HepG2 (cell line): Measurements from ENCODE around the gene UNC5B. TPM values are rescaled to one million over a fixed set of nuclear protein-coding genes. Genes with fewer than 3 reads are reported as not detected.

ENCODE experiments used
- ATAC-seq: fragments of 200-7000 bp; cut with Tn5 transposase; 3 replicates; pipeline ENCODE4 v1.9.1; 2020; ENCODE audit warnings: mild to moderate bottlenecking, moderate library complexity
- BruUV-seq: library from RNA; stranded (reverse); fragments of 400-500 nt; replicated peaks from 2 replicates; lab custom pipeline; 2021; lab: Mats Ljungman, UMichigan
- CTCF ChIA-PET: fragments of 300-600 bp; formaldehyde crosslinking; extraction: SDS; loops from one replicate; lab custom pipeline; 2021; ENCODE audit warnings: low total read pairs, inconsistent platforms, low intra/inter-chr PET ratio; lab: Yijun Ruan, JAX
- POLR2A ChIA-PET: fragments of 350-600 bp; sonication (Branson Sonifier 250); formaldehyde crosslinking; loops from one replicate; lab custom pipeline; 2020; ENCODE audit warnings: antibody characterized with exemption, inconsistent platforms; lab: Yijun Ruan, JAX
- DNase-seq: peaks from one replicate; pipeline ENCODE4 v3.0.0-alpha.2; 2015; ENCODE audit warnings: low spot score
- FAIRE-seq: peaks from 3 replicates; lab custom pipeline; 2011; peaks lifted over from hg19 to GRCh38; lab: Jason Lieb, UNC
- H2AFZ ChIP-seq: one replicate; pipeline ENCODE4 v1.6.1; 2011; ENCODE audit warnings: low read length, inconsistent platforms
- H3K27ac ChIP-seq: fragments of 300-600 bp; 3 replicates; pipeline ENCODE4 v1.8.0; 2011; ENCODE audit warnings: mixed run types, mild to moderate bottlenecking, mixed read lengths, low read length, inconsistent platforms; ENCODE audit not compliant: insufficient read depth; ENCODE audit errors: extremely low read length
- H3K27me3 ChIP-seq, 2 experiments: fragments of 200-600 bp in 1 of 2; 2 replicates in 1 of 2; 3 replicates in 1 of 2; pipeline versions ENCODE4 v1.6.0 to v1.8.0; 2011; ENCODE audit warnings: low read length in 2 of 2, mild to moderate bottlenecking in 2 of 2, moderate library complexity in 2 of 2, inconsistent platforms in 1 of 2; ENCODE audit not compliant: insufficient read depth in 2 of 2, control insufficient read depth in 1 of 2
- H3K36me3 ChIP-seq, 2 experiments: fragments of 200-600 bp in 1 of 2; replicated peaks in 1 of 2; 2 replicates in 1 of 2; 3 replicates in 1 of 2; pipeline versions ENCODE4 v1.5.1 to v1.8.0; 2011; ENCODE audit warnings: low read length in 2 of 2, inconsistent platforms in 1 of 2; ENCODE audit not compliant: insufficient read depth in 2 of 2, control insufficient read depth in 1 of 2
- H3K4me1 ChIP-seq: 2 replicates; pipeline ENCODE4 v1.5.1; 2012; ENCODE audit warnings: low read length, inconsistent platforms; ENCODE audit not compliant: insufficient read depth
- H3K4me2 ChIP-seq: 2 replicates; pipeline ENCODE4 v1.6.0; 2011; ENCODE audit warnings: low read depth, low read length, inconsistent platforms
- H3K4me3 ChIP-seq, 3 experiments: fragments of 200-600 bp in 1 of 3; sonication (generic), shearing (Covaris generic) in 1 of 3; replicated peaks in 1 of 3; 2 replicates each; pipeline ENCODE4 v1.5.1; 2011 to 2016; ENCODE audit warnings: low read length in 3 of 3, inconsistent platforms in 2 of 3, low read depth in 2 of 3, mild to moderate bottlenecking in 2 of 3, control low read depth in 1 of 3, mixed read lengths in 1 of 3; ENCODE audit not compliant: insufficient read depth in 1 of 3
- H3K79me2 ChIP-seq: one replicate; pipeline ENCODE4 v1.6.1; 2011; ENCODE audit warnings: low read length, inconsistent platforms; ENCODE audit not compliant: insufficient read depth
- H3K9ac ChIP-seq: 2 replicates; pipeline ENCODE4 v1.6.0; 2011; ENCODE audit warnings: mild to moderate bottlenecking, low read depth, low read length, inconsistent platforms; ENCODE audit not compliant: insufficient read depth
- H3K9me3 ChIP-seq: 2 replicates; pipeline ENCODE4 v1.5.1; 2012; ENCODE audit warnings: mild to moderate bottlenecking, low read length
- H4K20me1 ChIP-seq: 2 replicates; pipeline ENCODE4 v1.6.0; 2011; ENCODE audit warnings: inconsistent platforms, mild to moderate bottlenecking, low read length, moderate library complexity; ENCODE audit not compliant: insufficient read depth
- ATF6 ChIP-seq: sonication (generic); formaldehyde crosslinking; conservative IDR thresholded peaks from 2 replicates; pipeline ENCODE4 v1.4.0; 2020; ENCODE audit warnings: missing genetic modification reagents
- CREB3 ChIP-seq: sonication (generic); formaldehyde crosslinking; IDR thresholded peaks from 2 replicates; pipeline ENCODE4 v1.5.0; 2020; ENCODE audit warnings: missing genetic modification reagents
- DNMT1 ChIP-seq: sonication (generic); formaldehyde crosslinking; IDR thresholded peaks from 2 replicates; pipeline ENCODE4 v1.5.1; 2020; ENCODE audit warnings: mild to moderate bottlenecking, missing genetic modification reagents
- KDM1A ChIP-seq: IDR thresholded peaks from 2 replicates; pipeline ENCODE4 v1.6.1; 2016; ENCODE audit warnings: missing compliant biosample characterization
- PAF1 ChIP-seq: IDR thresholded peaks from 2 replicates; pipeline ENCODE4 v1.6.1; 2016; ENCODE audit warnings: missing genetic modification reagents, missing compliant biosample characterization
- REL ChIP-seq: sonication (generic); formaldehyde crosslinking; conservative IDR thresholded peaks from 2 replicates; pipeline ENCODE4 v1.8.0; 2022; ENCODE audit warnings: mild to moderate bottlenecking, missing genetic modification reagents, moderate library complexity
- SRSF4 ChIP-seq: fragments of 200-400 bp; formaldehyde crosslinking; IDR thresholded peaks from one replicate; pipeline ENCODE4 v1.6.1; 2018; ENCODE audit warnings: mild to moderate bottlenecking, low read depth, low read length, moderate library complexity; ENCODE audit not compliant: poor library complexity, severe bottlenecking
- SUZ12 ChIP-seq: fragments of 150-350 bp; IDR thresholded peaks from 2 replicates; pipeline ENCODE4 v1.6.1; 2014; ENCODE audit warnings: low read depth, low read length
- THAP7 ChIP-seq: sonication (generic); formaldehyde crosslinking; IDR thresholded peaks from 2 replicates; pipeline ENCODE4 v1.8.1; 2023; ENCODE audit warnings: mild to moderate bottlenecking, missing genetic modification reagents
- ZNF34 ChIP-seq: sonication (generic); formaldehyde crosslinking; IDR thresholded peaks from 2 replicates; pipeline ENCODE4 v1.4.0; 2020; ENCODE audit warnings: mild to moderate bottlenecking, missing genetic modification reagents, borderline replicate concordance
- ZNF878 ChIP-seq: sonication (generic); formaldehyde crosslinking; IDR thresholded peaks from 2 replicates; pipeline ENCODE4 v1.8.1; 2023; ENCODE audit warnings: mild to moderate bottlenecking, missing genetic modification reagents, moderate library complexity
- WGBS: methylation state at CpG from one replicate; pipeline ENCODE4 v1.1.6; 2017; ENCODE audit warnings: low lambda C conversion rate; 5-methylcytosine and 5-hydroxymethylcytosine counted together
- in situ Hi-C: cut with HindIII; loops from 2 replicates; pipeline ENCODE4 v1.10.0; 2017; ENCODE audit warnings: low pct_unique_long_range_greater_than_20kb; ENCODE audit not compliant: extremely low pct_ligation_motif_present
- intact Hi-C: fragments of 100-400 bp; cut with micrococcal nuclease; formaldehyde crosslinking; loops from one replicate; pipeline ENCODE4 v1.10.0; 2022; ENCODE audit not compliant: unreplicated experiment
- polyA plus RNA-seq, 8 experiments: library from polyadenylated mRNA; depleted of rRNA in 3 of 8; stranded (reverse) in 7 of 8; unstranded in 1 of 8; fragments of >200 nt; fragmentation: Illumina TruSeq in 4 of 8; extraction: Trizol in 4 of 8; gene quantifications; 2 replicates each; pipeline versions ENCODE4 v1.2.1 to v1.2.3, GENCODE V29; 2011 to 2016; ENCODE audit warnings: low read depth in 4 of 8, missing spikeins in 1 of 8, mixed read lengths in 1 of 8; ENCODE audit not compliant: insufficient read depth in 1 of 8
- total RNA-seq, 5 experiments: library from RNA; depleted of rRNA; stranded (reverse); fragments of >200 nt; fragmentation: Illumina TruSeq; extraction: Trizol; gene quantifications; 2 replicates each; pipeline ENCODE4 v1.2.3, GENCODE V29; 2016; ENCODE audit warnings: low read depth in 1 of 5
- TF ChIP-seq, protein P1 (sequence below): fragments of 450-650 bp; IDR thresholded peaks from 2 replicates; pipeline ENCODE4 v1.6.1; 2017

Gene UNC5B
- total and polyA plus RNA-seq, 2 of the 13 experiments (the other 11 are each of a cell fraction or from before 2014, with no cell fraction given) = 0.07 TPM

- in situ Hi-C loops (no loop called here), intact Hi-C loops (no loop called here)
- Histone ChIP-seq H3K9me3 (no peaks in the 10 kb centered on the region), H3K9ac (no peak overlapping the region), H3K4me1 (no peaks in the 10 kb centered on the region), H3K27ac (no peak overlapping the region), H3K4me3 (no peak overlapping the region), H3K79me2 (no peaks in the 10 kb centered on the region), H3K36me3 (no peaks in the 10 kb centered on the region), H3K27me3 (peaks cover 4 to 23% of the 10 kb centered on the region in 2 experiments; a peak in 3 of 5 replicates), H4K20me1 (no peaks in the 10 kb centered on the region), H2AFZ (no peak overlapping the region), H3K4me2 (no peak overlapping the region)
- no peak for DNase-seq
- no peak for FAIRE-seq
- no peak for TF ChIP-seq ZNF878
- TF ChIP-seq, protein P1, sequence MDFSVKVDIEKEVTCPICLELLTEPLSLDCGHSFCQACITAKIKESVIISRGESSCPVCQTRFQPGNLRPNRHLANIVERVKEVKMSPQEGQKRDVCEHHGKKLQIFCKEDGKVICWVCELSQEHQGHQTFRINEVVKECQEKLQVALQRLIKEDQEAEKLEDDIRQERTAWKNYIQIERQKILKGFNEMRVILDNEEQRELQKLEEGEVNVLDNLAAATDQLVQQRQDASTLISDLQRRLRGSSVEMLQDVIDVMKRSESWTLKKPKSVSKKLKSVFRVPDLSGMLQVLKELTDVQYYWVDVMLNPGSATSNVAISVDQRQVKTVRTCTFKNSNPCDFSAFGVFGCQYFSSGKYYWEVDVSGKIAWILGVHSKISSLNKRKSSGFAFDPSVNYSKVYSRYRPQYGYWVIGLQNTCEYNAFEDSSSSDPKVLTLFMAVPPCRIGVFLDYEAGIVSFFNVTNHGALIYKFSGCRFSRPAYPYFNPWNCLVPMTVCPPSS = no peak
- TF ChIP-seq ZNF34 = no peak
- no peak for TF ChIP-seq SRSF4
- no peak for TF ChIP-seq KDM1A (CRISPR knock-in tag)
- no peak for TF ChIP-seq CREB3
- no peak for TF ChIP-seq DNMT1
- no peak for TF ChIP-seq REL
- TF ChIP-seq ATF6 (CRISPR knock-in tag) = no peak
- no peak for TF ChIP-seq THAP7 (CRISPR knock-in tag)
- no peak for TF ChIP-seq SUZ12
- no peak for TF ChIP-seq PAF1
- no TSS peak for BruUV-seq
- ChIA-PET POLR2A (no interaction called here), CTCF (no interaction called here)
- WGBS = 0% methylated on average over 2 of the region's 3 CpGs
- no peak for ATAC-seq
These were observed 24.8 kb upstream of the UNC5B start for GRCh38 chr10:71187600-71187999.
